HepG2 (cell line): ENCODE measurements around the gene DNAJB8. TPM values are rescaled to one million over a fixed set of nuclear protein-coding genes. Genes with fewer than 3 reads are reported as not detected.
A peak's percentile ranks its signal among the peaks of the same experiment; 100 is the strongest.

ENCODE experiments used
- CEBPB ChIP-seq: IDR thresholded peaks from 2 replicates; pipeline ENCODE4 v1.6.1; 2011; ENCODE audit warnings: low read depth, low read length, improper control_type of control experiment, borderline replicate concordance
- ZNF572 ChIP-seq: sonication (generic); formaldehyde crosslinking; IDR thresholded peaks from 2 replicates; pipeline ENCODE4 v1.5.1; 2020; ENCODE audit warnings: mild to moderate bottlenecking, missing genetic modification reagents
- ZNF629 ChIP-seq: sonication (generic); formaldehyde crosslinking; conservative IDR thresholded peaks from 2 replicates; pipeline ENCODE4 v1.5.0; 2020; ENCODE audit warnings: missing genetic modification reagents
- polyA plus RNA-seq, 8 experiments: library from polyadenylated mRNA; depleted of rRNA in 3 of 8; stranded (reverse) in 7 of 8; unstranded in 1 of 8; fragments of >200 nt; fragmentation: Illumina TruSeq in 4 of 8; extraction: Trizol in 4 of 8; gene quantifications; 2 replicates each; pipeline versions ENCODE4 v1.2.1 to v1.2.3, GENCODE V29; 2011 to 2016; ENCODE audit warnings: low read depth in 4 of 8, missing spikeins in 1 of 8, mixed read lengths in 1 of 8; ENCODE audit not compliant: insufficient read depth in 1 of 8
- total RNA-seq, 5 experiments: library from RNA; depleted of rRNA; stranded (reverse); fragments of >200 nt; fragmentation: Illumina TruSeq; extraction: Trizol; gene quantifications; 2 replicates each; pipeline ENCODE4 v1.2.3, GENCODE V29; 2016; ENCODE audit warnings: low read depth in 1 of 5
- TF ChIP-seq, protein P1 (sequence below): sonication (generic); formaldehyde crosslinking; IDR thresholded peaks from 2 replicates; pipeline ENCODE4 v1.5.1; 2020; ENCODE audit warnings: mild to moderate bottlenecking, missing genetic modification reagents, moderate library complexity
- TF ChIP-seq, protein P2 (sequence below): sonication (generic); formaldehyde crosslinking; IDR thresholded peaks from 2 replicates; pipeline ENCODE4 v1.4.0; 2020; ENCODE audit warnings: mild to moderate bottlenecking, missing genetic modification reagents

The DNAJB8 gene
- total and polyA plus RNA-seq, 2 of the 13 experiments (the other 11 are each of a cell fraction or from before 2014, with no cell fraction given): not detected

- TF ChIP-seq, protein P1, sequence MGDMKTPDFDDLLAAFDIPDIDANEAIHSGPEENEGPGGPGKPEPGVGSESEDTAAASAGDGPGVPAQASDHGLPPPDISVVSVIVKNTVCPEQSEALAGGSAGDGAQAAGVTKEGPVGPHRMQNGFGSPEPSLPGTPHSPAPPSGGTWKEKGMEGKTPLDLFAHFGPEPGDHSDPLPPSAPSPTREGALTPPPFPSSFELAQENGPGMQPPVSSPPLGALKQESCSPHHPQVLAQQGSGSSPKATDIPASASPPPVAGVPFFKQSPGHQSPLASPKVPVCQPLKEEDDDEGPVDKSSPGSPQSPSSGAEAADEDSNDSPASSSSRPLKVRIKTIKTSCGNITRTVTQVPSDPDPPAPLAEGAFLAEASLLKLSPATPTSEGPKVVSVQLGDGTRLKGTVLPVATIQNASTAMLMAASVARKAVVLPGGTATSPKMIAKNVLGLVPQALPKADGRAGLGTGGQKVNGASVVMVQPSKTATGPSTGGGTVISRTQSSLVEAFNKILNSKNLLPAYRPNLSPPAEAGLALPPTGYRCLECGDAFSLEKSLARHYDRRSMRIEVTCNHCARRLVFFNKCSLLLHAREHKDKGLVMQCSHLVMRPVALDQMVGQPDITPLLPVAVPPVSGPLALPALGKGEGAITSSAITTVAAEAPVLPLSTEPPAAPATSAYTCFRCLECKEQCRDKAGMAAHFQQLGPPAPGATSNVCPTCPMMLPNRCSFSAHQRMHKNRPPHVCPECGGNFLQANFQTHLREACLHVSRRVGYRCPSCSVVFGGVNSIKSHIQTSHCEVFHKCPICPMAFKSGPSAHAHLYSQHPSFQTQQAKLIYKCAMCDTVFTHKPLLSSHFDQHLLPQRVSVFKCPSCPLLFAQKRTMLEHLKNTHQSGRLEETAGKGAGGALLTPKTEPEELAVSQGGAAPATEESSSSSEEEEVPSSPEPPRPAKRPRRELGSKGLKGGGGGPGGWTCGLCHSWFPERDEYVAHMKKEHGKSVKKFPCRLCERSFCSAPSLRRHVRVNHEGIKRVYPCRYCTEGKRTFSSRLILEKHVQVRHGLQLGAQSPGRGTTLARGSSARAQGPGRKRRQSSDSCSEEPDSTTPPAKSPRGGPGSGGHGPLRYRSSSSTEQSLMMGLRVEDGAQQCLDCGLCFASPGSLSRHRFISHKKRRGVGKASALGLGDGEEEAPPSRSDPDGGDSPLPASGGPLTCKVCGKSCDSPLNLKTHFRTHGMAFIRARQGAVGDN (CRISPR knock-in tag): peak; percentile 47
- TF ChIP-seq CEBPB (no peak), ZNF572 (CRISPR knock-in tag) (0 out of 2 replicates have a peak, but pooled peaks have one; percentile 43), ZNF629 (CRISPR knock-in tag) (peak; percentile 86)
- TF ChIP-seq, protein P2, sequence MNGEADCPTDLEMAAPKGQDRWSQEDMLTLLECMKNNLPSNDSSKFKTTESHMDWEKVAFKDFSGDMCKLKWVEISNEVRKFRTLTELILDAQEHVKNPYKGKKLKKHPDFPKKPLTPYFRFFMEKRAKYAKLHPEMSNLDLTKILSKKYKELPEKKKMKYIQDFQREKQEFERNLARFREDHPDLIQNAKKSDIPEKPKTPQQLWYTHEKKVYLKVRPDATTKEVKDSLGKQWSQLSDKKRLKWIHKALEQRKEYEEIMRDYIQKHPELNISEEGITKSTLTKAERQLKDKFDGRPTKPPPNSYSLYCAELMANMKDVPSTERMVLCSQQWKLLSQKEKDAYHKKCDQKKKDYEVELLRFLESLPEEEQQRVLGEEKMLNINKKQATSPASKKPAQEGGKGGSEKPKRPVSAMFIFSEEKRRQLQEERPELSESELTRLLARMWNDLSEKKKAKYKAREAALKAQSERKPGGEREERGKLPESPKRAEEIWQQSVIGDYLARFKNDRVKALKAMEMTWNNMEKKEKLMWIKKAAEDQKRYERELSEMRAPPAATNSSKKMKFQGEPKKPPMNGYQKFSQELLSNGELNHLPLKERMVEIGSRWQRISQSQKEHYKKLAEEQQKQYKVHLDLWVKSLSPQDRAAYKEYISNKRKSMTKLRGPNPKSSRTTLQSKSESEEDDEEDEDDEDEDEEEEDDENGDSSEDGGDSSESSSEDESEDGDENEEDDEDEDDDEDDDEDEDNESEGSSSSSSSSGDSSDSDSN: peak; percentile 38; the same call in 1 of the 2 replicates
Observed at GRCh38 chr3:128432971-128433836, 33.5 kb downstream of the DNAJB8 start (continued).
